Neural crest cell (in vitro differentiated cells): ENCODE data around the gene CEP295NL. TPM values are rescaled to one million over a fixed set of nuclear protein-coding genes. Genes with fewer than 3 reads are reported as not detected.
"Not testable (repeated sequence)": the region's sequence is repeated elsewhere in the genome, so short reads cannot be mapped to it uniquely, and the experiment has no call there.

ENCODE experiments used
- DNase-seq: peaks from one replicate; pipeline ENCODE4 v3.0.0; 2021; ENCODE audit warnings: low read depth, mixed read lengths, low spot score
- H3K27ac Mint-ChIP-seq: one replicate; pipeline ENCODE4 v1.8.0; 2021; ENCODE audit warnings: mild to moderate bottlenecking, mixed read lengths; ENCODE audit not compliant: unreplicated experiment
- H3K27me3 Mint-ChIP-seq: 2 replicates; pipeline ENCODE4 v1.8.0; 2021; ENCODE audit warnings: low read depth, mild to moderate bottlenecking, mixed read lengths
- H3K36me3 Mint-ChIP-seq: 2 replicates; pipeline ENCODE4 v1.8.0; 2021; ENCODE audit warnings: low read depth, mild to moderate bottlenecking, mixed read lengths
- H3K4me1 Mint-ChIP-seq: 2 replicates; pipeline ENCODE4 v1.8.0; 2021; ENCODE audit warnings: mixed read lengths
- H3K4me3 Mint-ChIP-seq: one replicate; pipeline ENCODE4 v1.8.0; 2021; ENCODE audit warnings: mild to moderate bottlenecking, mixed read lengths
- H3K9me3 Mint-ChIP-seq: 2 replicates; pipeline ENCODE4 v1.8.0; 2021; ENCODE audit warnings: mixed read lengths
- total RNA-seq: library from RNA; stranded (reverse); gene quantifications from 2 replicates; pipeline ENCODE4 v1.2.1, GENCODE V29; 2021
- TF ChIP-seq, protein P1 (sequence below): fragments of 200-600 bp; sonication (generic); conservative IDR thresholded peaks from 2 replicates; pipeline ENCODE4 v1.5.0; 2021; ENCODE audit warnings: antibody characterized with exemption, mild to moderate bottlenecking

Gene CEP295NL
- total RNA-seq, 1 donor from 2014 or later, result 1.2 TPM

DNA sequence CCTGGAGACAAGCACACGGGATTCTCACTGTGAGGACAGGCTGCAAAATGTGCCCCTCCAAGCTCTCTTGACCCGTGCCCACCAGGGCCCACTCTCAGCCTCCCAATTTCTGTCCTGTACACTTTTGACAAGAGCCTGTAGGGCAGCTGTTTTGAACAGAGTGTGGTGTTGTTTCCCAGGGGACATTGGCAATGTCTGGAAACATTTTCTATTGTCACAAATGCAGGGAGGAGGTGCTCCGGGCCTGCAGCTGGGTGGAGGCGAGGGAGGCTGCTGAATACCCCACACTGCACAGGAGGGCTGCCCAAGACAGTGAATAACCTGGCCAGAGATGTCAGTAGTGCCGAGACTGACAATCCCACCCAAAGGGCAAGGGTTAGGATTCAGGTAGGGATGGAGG lies 10.5 kb downstream of the CEP295NL start:
- Mint-ChIP-seq H3K27ac (no peak overlapping the region), H3K4me1 (peaks cover 64% of the 10 kb centered on the region), H3K36me3 (no peaks in the 10 kb centered on the region), H3K4me3 (no peak overlapping the region), H3K9me3 (no peaks in the 10 kb centered on the region), H3K27me3 (no peaks in the 10 kb centered on the region)
- no peak for DNase-seq
- TF ChIP-seq, protein P1, sequence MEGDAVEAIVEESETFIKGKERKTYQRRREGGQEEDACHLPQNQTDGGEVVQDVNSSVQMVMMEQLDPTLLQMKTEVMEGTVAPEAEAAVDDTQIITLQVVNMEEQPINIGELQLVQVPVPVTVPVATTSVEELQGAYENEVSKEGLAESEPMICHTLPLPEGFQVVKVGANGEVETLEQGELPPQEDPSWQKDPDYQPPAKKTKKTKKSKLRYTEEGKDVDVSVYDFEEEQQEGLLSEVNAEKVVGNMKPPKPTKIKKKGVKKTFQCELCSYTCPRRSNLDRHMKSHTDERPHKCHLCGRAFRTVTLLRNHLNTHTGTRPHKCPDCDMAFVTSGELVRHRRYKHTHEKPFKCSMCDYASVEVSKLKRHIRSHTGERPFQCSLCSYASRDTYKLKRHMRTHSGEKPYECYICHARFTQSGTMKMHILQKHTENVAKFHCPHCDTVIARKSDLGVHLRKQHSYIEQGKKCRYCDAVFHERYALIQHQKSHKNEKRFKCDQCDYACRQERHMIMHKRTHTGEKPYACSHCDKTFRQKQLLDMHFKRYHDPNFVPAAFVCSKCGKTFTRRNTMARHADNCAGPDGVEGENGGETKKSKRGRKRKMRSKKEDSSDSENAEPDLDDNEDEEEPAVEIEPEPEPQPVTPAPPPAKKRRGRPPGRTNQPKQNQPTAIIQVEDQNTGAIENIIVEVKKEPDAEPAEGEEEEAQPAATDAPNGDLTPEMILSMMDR, result no peak

DNA sequence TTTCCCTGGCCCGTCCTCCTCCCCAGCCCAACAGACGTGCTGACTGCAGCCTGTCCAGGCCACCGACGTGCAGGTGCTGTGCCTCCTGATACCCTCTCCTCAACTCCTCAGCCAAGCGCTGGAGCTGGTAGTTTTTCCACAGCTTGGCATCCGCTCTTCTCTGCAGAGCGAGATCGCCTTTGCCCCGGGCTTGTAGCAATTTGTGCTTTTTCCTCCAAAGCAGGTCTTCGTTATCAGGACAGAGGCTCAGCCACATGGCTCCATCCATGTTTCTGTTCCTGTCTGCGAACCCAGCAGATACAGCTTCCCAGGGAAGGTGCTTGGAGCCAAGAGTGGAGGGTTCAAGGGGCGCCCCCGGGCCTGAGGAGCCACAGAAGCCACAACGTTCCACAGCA lies 10.9 kb downstream of the CEP295NL start:
- TF ChIP-seq, protein P1, result no peak
- peaks cover 61% of the 10 kb centered on the region for H3K4me1 Mint-ChIP-seq
- no peaks in the 10 kb centered on the region for H3K27me3 Mint-ChIP-seq
- H3K36me3 Mint-ChIP-seq, result no peaks in the 10 kb centered on the region
- H3K4me3 Mint-ChIP-seq, result no peak overlapping the region
- DNase-seq, result no peak
- H3K9me3 Mint-ChIP-seq, result no peaks in the 10 kb centered on the region
- H3K27ac Mint-ChIP-seq, result peak overlapping the region; percentile 47

DNA sequence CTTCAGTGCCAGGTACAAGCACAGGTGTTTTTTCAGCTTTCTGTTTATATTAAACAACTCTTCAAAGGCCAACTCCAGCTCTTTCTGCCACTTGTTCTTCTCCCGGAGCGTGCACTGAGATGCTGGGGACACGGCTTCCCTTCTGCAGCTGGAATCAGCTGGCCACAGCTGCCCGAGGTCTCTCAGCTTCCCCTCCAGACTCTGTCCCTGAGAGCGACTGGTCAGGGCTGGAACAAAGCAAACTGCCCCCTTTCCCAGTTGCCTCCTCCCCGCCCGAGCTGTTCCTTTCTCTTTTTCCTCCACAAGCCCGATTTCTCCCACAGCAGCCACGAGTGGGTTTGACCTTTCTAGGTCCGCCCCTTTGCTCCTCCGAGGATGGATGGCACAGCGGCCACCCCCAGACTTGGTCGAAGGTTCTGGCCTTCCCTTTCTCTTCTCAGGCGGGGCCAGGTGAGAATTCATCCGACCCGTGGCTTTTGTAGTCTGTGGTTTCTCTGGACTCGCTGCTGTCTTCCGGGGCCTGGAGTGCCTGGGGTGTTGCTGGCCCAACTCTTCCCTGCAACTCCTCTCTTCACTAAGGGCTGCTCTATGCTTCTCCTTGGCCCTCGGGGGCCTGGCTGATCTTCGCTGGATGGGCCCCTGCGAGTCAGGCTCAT lies 11.5 kb downstream of the CEP295NL start:
- Mint-ChIP-seq H3K27ac (peak overlapping the region; percentile 47), H3K4me1 (peaks cover 65% of the 10 kb centered on the region), H3K27me3 (no peaks in the 10 kb centered on the region), H3K4me3 (no peak overlapping the region), H3K36me3 (no peaks in the 10 kb centered on the region), H3K9me3 (no peaks in the 10 kb centered on the region)
- TF ChIP-seq, protein P1, result no peak
- DNase-seq, result no peak

DNA sequence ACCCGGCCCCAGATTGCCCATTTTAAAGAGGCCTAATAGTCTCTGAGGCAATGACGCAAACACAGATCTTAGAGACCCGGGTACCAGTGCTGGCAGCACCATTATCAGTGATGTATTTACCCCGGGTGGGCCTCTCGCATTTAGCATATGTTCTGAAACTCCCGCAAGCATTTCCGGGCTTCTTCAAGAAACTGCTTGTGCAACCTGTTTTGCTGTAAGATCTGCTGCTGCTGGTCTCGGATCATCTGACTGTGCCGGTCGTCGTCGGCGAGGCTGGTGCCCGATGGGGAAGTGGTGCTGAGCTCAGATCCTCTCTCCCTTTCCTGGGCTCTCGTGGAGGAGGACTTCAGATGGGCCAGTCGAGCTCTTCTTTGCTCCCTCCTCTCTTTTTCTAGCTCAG lies 12.5 kb downstream of the CEP295NL start:
- no peak overlapping the region for H3K27ac Mint-ChIP-seq
- TF ChIP-seq, protein P1, result no peak
- no peaks in the 10 kb centered on the region for H3K9me3 Mint-ChIP-seq
- no peak overlapping the region for H3K4me3 Mint-ChIP-seq
- H3K36me3 Mint-ChIP-seq, result no peaks in the 10 kb centered on the region
- no peak for DNase-seq
- no peaks in the 10 kb centered on the region for H3K27me3 Mint-ChIP-seq
- H3K4me1 Mint-ChIP-seq, result peaks cover 61% of the 10 kb centered on the region

DNA sequence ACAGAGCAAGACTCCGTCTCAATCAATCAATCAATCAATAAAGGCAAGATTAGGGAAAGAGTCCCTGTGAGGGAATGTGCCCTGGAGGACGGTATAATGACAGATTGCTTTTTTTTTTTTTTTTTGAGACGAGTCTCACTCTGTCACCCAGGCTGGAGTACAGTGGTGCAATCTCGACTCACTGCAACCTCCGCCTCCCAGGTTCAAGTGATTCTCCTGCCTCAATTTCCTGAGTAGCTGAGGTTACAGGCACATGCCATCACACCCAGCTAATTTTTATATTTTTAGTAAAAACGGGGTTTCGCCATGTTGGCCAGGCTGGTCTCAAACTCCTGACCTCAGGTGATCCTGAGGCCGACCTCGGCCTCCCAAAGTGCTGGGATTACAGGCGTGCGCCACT lies 12.9 kb downstream of the CEP295NL start:
- peaks cover 57% of the 10 kb centered on the region for H3K4me1 Mint-ChIP-seq
- H3K4me3 Mint-ChIP-seq, DNase-seq, H3K27me3 Mint-ChIP-seq, H3K9me3 Mint-ChIP-seq, H3K36me3 Mint-ChIP-seq, H3K27ac Mint-ChIP-seq: not testable (repeated sequence)

DNA sequence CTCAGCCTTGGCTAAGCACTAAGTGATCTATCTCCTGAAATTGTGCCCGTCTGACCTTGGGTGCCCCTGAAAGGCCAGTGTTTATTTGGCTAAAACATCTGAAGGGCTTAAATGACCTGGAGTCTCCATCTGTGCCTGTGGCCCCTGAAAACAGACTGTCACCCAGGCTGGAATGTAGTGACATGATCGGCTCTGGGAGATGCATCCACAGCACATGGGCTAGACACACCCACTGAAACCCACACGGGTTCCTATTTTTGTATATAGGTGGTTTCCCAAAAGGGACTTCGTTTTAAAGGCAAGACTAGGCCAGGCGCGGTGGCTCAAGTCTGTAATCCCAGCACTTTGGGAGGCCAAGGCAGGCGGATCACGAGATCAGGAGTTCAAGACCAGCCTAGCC lies 13.5 kb downstream of the CEP295NL start:
- Mint-ChIP-seq H3K4me3 (no peak overlapping the region), H3K27me3 (no peaks in the 10 kb centered on the region), H3K27ac (no peak overlapping the region), H3K36me3 (no peaks in the 10 kb centered on the region), H3K9me3 (no peaks in the 10 kb centered on the region), H3K4me1 (peaks cover 55% of the 10 kb centered on the region)
- DNase-seq, result no peak
- TF ChIP-seq, protein P1, result no peak
